ENCODE measurements around the gene BBS7. TPM values are rescaled to one million over a fixed set of nuclear protein-coding genes. Genes with fewer than 3 reads are reported as not detected.

BBS7 gene
- total RNA-seq, 1 donor from 2014 or later = 11.1 TPM

DNA sequence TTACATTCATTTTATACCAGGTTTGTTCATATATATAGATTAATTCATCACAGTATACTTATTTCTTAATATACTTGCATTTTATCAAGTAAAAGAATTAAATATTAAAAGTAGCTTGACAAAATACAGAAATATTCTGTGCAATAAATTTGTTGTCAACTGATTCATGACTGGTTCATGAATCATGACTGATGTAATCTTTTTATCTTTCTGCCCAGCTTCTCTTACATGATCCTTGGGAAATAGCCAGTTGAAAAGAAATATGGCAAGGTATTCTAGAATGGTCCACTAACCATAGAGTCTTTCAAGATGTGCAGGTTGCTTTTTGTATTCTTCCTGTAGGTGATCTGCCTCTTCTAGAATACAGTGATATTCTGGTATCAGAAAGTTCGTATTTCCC lies 42.4 kb downstream of the BBS7 start:
- no peak for DNase-seq (ENCODE audit: extremely low read depth, low read depth, low spot score)

DNA sequence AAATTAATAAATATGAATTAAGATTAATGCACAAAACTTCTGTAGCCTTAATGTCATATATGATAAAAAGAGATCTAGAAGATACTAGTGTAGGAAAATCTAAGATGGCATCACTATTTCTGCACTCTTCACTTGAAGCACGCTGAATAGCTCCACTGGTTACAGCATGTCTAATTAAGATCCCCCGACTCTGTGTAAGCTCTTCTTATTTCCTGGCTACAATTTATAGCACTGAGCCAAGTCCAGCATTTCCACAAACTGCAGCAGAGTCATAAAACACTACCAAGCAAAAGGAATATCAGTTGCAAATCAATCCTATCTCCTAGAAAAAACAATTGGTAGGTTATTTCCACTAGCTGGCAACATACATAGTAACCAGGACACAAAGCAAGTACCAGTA lies 45.3 kb downstream of the BBS7 start:
- DNase-seq (ENCODE audit: extremely low read depth, low read depth, low spot score) = no peak

DNA sequence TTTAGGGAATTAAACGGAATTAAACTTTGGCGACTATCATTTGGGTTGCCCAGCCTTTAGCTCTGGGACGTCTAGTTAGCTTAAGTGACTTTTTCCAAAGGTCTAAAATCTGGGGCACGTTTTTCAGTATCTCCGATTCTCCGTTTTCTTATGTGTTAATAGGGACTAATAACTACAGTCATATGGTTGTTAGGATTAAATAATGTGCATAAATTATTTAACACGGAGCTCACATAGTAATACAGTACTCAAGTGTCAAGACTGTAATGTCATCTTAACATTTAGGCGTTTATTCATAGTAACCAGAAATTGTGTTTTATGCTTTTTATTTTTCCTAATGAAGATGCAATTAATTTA lies 46.1 kb downstream of the BBS7 start:
- DNase-seq (ENCODE audit: extremely low read depth, low read depth, low spot score) = no peak

DNA sequence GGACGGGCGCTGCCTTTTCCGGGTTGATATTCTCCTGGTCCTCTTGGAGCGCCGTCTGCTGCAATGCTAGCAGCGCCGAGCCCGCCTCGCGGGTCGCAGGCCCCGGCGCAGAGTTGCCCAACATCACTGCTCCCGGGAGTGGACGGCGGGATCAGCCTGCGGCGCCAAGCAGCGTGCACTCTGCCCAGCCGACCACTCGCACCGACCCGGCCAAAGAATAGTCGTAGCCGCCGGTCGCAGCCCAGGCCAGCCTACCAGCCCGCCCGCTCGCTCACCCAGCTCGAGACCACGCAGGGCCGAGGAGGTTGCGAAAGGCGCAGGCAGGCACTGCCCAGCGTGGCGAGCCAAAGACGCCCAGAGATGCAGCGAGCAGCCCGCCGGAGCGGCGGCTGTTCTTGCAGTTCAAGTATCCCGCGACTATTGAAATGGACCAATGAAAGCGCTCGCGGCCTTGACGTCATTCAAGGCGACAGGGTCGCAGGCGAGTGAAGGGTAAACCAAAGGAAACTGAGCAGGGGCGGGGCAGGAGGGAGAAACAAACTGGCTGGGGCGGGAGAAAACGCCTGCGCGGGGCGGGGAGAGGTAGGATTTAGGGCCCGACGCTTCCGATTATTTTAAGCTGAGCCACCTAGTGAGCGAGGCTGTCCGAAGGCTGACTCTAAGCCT lies 46.6 kb downstream of the BBS7 start, which contains the start of gene CCNA2:
TSS of gene CCNA2 (minus strand) at position 379 of the 666 bp plus-strand sequence. CDS start at position 124, 255 bp downstream.
- DNase-seq (ENCODE audit: extremely low read depth, low read depth, low spot score) = peak; percentile 78

DNA sequence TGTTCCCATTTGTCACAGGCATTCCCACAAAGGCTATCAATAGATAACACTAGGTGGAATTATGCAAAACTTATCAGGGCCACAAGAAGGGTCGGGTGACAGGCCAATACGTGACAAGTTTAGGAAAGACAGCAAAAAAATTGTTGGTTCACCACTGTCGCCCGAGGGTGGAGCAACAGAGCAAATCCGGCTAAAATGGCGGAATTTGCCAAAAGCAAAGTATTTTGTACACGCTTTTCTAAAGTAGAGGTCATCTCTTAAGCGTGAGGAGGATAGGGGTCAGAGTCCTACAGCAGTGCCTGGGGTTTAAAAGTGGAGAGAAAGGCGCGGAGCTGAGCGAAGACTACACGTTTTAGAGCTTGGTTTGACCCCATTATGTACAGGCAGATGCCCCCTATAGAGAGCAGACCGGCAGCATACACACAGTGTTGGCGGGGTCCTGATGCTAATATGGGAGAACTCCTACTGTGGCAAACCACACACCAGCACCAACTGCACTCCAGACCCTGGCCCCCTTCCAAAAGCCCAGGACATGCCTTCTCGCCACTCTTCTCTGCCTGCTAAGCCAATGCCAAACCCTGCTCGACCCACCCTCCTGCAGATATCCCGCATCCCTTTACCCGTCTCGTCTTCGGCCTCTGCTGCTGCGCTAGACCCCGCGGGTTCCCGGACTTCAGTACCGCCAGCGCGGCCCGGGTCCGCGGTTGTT lies 47.3 kb downstream of the BBS7 start:
- no peak for DNase-seq (ENCODE audit: extremely low read depth, low read depth, low spot score)

DNA sequence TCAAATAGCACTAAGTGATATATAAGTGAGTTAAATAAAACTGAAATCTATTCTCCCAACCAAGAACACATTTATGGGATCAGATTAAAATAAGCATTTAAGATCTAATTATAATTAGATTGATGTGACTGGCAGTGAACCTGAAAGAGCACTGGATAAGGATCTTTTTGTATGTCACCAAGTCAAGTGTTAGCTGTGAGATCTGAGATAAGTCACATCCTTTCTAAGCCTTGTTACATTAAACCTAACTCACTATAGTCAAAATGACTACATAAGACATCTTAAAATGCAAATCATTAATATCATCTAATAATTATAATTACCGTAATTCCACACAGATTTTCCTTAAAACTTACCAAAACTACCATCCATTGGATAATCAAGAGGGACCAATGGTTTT lies 48.2 kb downstream of the BBS7 start:
- no peak for DNase-seq (ENCODE audit: extremely low read depth, low read depth, low spot score)

DNA sequence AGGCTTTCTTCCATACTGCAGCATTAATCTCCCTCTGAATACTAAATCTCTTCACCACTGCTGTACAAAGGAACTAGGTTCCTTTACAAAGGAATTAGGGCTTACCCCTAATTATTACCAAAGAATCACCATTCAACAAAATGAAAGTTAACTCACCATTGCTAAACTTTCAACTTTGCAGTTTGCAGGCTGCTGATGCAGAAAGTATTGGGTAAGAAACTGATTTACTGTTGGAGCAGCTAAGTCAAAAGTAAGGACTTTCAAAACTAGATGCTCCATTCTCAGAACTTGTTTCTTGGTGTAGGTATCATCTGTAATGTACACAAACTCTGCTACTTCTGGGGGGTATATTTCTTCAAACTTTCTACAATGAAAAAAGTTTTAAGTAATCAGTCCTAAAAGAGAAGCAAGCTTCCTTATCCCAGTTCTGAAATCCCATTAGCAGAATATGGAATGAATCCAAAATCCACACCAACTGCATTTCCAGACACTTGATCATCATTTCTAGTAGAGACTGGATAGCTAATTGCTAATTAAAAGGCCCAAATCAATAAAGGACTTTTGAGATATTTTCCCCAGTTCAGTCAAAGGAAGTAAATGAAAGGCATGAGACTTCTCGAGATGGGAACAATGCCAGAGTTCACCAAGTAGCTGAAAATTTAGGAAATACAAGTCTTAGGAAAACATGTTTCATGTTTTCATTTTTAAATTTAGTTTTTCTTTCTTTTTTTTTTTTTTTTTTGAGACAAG lies 50.9 kb downstream of the BBS7 start:
- no peak for DNase-seq (ENCODE audit: extremely low read depth, low read depth, low spot score)

DNA sequence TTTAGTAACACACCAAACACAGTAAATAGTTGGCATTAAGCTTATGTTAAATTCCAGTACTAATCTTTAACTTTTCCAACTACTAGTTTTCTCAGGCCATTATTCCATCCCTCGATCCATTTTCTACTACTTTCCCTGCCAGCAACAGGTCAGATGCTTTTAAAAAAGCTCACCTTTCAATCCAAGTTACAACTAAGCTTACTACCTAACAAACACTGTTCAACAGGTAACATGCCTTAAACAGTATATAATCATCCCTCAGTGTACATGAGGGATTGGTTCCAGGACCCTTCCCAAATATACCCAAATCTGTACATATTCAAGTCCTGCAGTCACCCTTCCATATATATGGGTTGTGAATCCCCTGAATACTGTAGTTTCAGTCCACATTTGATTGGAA lies 52.1 kb downstream of the BBS7 start:
- DNase-seq (ENCODE audit: extremely low read depth, low read depth, low spot score) = no peak

DNA sequence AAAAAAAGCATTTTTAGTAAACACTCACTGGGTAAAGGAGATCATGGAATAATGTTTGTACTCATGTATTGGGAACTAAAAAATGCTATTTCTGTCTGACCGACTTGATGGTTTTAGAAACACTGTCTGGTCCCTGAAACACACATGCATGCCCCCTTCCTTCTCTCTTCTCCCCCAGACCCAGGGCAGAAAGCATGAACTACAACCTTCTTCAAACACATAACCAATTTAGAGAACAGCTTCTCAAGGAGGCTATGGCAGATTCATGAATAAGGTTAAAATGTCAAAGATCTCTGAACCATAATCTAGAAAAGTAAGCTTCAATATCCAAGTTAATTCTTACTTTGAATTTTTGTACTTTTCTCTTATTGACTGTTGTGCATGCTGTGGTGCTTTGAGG lies 52.6 kb downstream of the BBS7 start:
- DNase-seq (ENCODE audit: extremely low read depth, low read depth, low spot score) = no peak

DNA sequence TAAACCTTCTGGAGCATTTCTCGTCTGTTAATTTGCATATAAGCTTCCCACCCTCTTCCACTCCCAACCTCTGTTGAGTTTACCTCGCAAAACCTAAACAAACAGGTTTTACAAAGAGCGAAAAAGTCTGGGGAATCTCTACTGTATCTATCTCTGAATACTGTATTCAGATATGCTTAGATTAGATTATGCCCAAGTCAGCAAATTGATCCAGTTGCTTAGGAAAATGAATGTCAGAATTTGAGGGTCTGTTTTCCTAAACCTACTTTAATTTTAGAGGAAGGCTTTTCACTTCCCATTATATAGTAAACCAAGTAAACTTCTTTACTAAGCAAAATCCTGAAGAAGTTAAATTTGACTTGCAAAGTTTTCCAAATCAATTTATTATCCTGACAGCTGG lies 53.3 kb downstream of the BBS7 start:
- DNase-seq (ENCODE audit: extremely low read depth, low read depth, low spot score) = no peak

DNA sequence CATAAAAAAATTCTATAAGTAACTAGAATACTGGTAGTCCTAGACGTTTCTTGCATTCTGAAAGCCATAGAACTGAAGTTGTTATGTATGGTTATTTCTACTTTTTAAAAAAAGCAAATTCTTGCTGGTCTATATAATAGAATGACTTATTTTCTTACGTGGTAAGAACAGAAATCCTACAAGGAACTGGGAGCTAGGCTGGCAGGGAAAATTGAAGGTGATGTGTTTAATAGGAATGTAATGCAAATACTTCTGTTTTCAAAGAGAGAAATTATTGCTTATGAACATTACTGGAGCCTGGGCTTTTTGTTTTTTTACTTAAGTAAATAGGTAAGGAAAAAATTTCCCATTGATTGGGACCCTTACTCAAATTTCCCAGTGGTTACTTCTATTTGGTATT lies 55.5 kb downstream of the BBS7 start:
- DNase-seq (ENCODE audit: extremely low read depth, low read depth, low spot score) = no peak

DNA sequence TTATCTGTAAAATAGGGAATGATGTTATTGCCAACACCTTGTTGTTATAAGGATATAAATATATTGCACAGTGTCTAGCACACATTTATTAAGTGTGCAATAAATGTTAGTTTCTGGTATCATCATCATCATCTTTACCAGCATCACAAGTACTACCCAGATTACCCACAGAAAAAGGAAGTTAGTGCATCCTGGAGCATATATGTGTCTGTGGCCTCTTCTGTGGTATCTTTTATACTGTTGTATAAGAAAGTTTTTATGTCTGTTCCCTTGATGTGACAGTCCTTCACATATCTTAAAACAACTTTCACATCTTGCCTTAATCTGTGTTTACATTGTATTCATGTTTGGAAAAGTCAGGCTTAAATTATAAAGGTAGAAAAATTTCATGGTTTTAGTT lies 59.2 kb downstream of the BBS7 start:
- no peak for DNase-seq (ENCODE audit: extremely low read depth, low read depth, low spot score)

DNA sequence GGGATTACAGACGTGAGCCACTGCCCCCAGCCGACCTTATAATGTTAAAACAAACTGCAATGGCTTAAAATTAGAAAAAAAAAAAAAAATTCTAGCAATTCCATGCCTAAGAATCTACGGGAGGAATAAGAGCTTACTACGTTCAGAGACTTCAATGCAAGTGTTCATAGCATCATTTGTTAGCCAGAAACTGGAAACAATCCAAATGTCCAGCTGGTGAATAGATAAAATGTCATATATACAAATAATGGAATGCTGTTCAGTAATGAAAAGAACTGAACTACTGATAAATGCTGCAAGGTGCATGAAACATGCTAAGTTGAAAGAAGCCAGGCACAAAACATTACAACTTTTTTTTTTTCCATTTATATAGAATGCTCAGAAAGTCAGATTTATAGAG lies 63.9 kb downstream of the BBS7 start:
- no peak for DNase-seq (ENCODE audit: extremely low read depth, low read depth, low spot score)

DNA sequence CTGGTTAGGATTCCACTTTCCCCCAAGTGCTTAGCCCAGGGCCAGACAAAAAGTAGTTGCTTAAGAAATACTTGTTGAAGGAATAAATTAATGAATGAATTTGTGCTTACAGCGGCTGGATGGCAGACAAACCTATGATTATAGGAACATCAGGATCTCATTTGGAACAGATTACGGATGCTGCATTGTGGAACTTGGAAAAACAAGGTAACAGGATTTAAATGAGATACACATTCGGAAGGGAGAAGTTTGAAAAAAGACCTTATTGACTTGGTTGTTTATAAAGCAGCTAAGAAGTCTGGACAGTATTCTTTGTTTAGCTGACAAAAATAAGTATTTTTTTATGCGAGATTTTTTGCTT lies 68.6 kb downstream of the BBS7 start:
- no peak for DNase-seq (ENCODE audit: extremely low read depth, low read depth, low spot score)

DNA sequence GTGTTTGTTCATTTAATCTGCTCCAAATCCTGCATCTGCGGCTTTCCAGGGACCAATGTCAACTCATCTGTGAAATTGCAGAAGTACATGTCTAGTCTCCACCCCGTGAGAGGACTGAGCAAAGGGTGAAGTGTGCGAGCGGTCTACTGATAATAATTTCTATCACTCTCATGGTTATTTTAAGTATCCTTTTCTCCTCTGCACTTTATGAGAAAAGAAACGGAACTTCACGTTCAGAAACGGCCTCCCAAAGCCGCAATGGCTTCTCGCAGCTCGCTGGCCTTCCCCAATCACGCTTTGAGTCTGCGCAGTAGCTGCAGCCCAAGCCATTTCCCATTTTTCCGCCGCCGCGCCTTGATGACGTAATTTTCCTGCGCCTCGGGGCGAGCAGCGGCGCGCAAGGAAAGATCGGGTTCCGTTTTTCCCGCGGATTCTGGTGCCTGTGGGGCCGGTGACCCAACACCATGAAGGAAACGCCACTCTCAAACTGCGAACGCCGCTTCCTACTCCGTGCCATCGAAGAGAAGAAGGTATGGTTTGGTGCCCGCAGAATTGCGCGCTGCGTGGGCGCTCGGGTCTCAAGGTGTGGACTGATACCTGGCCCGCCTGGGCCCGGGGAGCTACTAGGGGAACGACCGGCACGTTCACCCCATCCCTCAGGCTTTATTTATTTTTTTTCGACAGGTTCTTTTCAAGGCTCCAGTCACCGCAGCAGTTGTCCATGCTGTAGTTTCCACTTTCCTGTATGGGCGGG lies 69.1 kb downstream of the BBS7 start, which contains the start of gene EXOSC9:
TSS of gene EXOSC9 (plus strand) at position 363 of the 754 bp plus-strand sequence. CDS start at position 465, 102 bp downstream.
- peak; percentile 72 for DNase-seq (ENCODE audit: extremely low read depth, low read depth, low spot score)

DNA sequence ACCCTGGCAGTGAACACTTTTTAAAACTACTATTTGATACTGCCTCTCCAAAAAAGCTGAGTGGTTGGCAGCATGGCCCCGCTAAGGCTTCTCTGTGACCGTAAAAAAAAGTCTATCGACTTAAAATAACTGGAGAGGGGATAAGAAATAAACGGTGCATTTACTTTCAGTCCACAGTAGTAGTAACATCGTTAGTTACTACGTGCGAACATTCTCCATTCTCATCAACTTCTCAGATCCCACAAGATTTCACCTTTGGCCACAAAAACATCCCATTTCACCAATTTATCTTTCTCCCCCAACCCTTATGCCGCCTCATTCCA lies 69.7 kb downstream of the BBS7 start:
- no peak for DNase-seq (ENCODE audit: extremely low read depth, low read depth, low spot score)

DNA sequence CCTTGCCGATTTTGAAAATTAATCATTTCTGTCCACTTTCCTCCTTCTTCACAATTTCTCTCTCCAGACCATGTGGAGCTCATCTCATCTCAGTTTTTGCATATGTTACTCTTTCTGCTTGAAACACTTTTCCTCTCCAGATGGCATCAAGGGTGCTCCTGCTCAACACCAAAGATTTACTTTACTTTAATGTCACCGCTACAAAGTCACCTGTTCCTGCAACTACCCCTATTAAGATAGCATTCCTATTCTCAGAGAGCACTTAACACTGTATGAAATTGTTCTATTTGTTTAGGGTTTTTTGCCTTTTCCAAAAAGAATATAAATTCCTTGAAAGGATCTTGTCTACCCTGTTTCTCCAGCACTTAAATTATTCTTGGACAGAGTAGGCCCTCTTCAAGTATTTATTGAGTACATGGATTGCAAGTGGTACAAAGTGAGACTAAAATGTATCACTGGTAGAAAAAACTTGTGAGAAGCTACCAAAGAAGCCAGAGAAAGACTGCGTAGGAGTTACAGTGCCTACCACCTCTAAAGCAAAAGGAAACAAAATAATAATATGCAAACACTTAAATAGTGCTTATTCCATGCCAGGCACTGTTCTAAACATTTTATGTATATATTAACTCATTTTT lies 70.3 kb downstream of the BBS7 start:
- DNase-seq (ENCODE audit: extremely low read depth, low read depth, low spot score) = no peak

DNA sequence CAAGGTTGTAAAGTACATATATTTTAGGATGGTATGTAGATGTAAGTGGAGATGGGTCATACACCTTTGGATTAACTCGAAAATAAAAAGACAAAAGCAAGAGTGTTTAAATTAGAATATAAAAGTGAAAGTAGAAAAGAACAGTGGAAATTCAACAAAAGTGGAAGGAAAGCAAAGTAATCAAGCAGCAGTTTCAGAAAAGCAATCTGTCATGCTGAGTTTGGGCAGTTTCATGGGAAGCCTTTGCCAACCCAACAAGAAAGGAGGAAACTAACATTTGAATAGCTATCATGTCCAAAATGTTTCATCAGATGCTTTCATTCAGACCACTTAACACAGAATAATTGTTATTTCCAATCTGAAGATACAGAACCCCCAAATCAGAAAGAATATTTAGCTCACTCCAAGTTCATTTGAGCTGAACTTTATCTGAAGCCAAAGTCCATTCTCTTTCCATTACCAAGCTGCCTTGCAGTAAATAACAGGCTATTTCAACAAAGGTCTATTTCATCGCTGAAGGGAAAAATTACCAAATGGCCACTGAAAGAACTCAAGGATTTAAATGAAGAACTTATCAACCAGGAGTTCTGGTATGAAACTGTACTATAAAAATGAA lies 71.0 kb downstream of the BBS7 start:
- no peak for DNase-seq (ENCODE audit: extremely low read depth, low read depth, low spot score)

DNA sequence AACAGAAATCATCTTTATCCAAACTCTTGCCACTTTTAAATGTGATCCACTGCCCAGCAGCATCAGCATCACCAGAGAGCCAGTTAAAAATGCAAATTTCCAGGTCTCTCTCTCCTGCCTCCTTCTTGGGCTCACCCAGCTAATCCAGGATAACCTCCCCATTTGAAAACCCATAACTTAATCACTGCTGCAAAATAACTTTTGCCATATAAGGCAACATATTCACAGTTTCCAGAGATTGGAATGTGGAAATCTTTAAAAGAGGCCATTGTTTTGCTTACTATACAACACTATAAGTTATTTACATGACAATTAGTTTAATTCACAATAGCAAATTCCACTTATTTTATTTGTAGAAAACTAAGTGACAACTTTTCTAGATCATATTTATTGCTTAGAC lies 74.0 kb downstream of the BBS7 start:
- DNase-seq (ENCODE audit: extremely low read depth, low read depth, low spot score) = no peak

DNA sequence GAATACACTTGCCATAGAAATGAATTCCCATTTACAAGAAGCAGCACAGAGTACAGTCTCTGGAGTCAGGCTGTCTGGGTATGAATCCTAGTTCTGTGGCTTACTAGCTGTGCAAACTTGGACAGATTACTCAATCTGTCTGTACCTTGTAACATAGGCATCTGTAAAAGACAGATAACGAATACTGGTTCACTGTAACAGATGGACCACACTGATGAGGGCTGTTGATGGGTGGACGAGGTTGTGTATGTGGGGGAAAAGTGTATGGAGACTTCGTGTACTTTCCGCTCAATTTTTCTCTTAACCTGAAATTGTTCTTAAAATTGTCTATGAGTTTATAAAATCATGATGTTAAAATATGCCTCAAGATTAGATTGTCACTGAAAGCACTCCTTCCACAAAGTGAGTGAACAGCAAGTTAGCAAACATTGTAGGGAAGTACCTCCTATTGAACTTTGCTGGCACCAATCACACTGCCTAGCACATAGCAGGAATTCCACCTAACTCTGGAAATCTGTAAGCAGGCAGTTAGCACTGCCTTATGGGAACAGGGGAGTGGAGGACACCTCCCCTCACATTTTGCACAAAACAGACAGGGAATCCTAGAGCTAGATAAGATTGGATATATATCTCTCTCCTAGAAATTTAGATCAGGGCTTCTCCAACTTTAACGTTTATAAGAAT lies 75.6 kb downstream of the BBS7 start:
- DNase-seq (ENCODE audit: extremely low read depth, low read depth, low spot score) = no peak
